ENCODE results near the gene LOXHD1.

Gene LOXHD1

DNA sequence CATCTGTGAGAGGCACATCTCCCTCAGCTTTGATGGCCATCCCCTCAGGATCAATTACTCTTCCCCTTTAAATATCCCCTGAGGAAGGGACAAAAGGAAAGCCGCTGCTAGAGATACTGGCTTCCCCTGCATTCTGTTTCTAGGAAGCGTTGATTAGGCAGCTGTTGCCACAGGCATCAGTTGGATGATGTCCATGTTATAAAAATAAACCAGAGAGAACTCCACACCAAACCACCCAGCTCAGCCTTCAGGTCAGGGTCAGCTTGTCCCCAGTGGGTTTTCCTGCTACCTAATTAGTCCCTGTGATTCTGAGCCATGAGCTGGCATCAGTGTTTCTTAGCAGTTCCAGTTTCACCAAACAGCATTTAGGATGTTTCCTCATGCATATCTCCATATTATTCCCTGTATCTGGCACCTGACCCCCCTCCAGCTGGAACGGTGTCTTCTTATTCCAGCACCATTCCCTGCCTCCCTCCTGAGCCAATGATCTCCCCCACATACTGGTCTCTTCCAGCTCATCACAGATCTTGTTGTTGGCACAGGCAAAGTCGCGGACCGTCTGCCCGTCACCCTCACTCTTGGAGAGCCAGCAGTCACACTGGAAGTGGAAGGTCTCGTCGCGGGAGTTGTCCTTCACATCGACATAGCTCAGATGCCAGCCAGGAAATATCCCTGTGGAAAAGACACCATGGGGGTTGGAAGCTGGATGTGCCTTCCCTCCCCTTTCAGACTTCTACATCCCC lies 168.4 kb downstream of the LOXHD1 start:
- H4K12ac ChIP-seq (ENCODE audit: low read depth, low read length): no peak overlapping the region
- H3K79me1 ChIP-seq (ENCODE audit: low read length): no peaks in the 10 kb centered on the region
- no peaks in the 10 kb centered on the region for H3K27me3 ChIP-seq (ENCODE audit: insufficient read depth, low read length)
- H3K4me1 ChIP-seq (ENCODE audit: control insufficient read depth in 1 of 2, insufficient read depth in 2 of 2, low read length in 2 of 2): no peaks in the 10 kb centered on the region
- no peak overlapping the region for H4K91ac ChIP-seq (ENCODE audit: low read depth, low read length)
- H3K18ac ChIP-seq (ENCODE audit: low read length): no peak overlapping the region
- H3K4me2 ChIP-seq (ENCODE audit: low read length): no peak overlapping the region
- no peak overlapping the region for H2BK5ac ChIP-seq (ENCODE audit: low read depth, low read length, poor library complexity)
- no peak for DNase-seq
- H3K9me3 ChIP-seq (ENCODE audit: insufficient read depth, low read depth, low read length): no peaks in the 10 kb centered on the region
- no peak overlapping the region for H2AFZ ChIP-seq (ENCODE audit: insufficient read depth, low read length, poor library complexity)
- WGBS (ENCODE audit: extremely low coverage, insufficient coverage, insufficient read length): no CpG with 5 or more reads among the region's 11 CpGs
- no peak overlapping the region for H2BK12ac ChIP-seq (ENCODE audit: low read length)
- H3K9ac ChIP-seq (ENCODE audit: low read length): no peak overlapping the region
- no peak overlapping the region for H3K27ac ChIP-seq (ENCODE audit: low read depth, low read length)
- no peak overlapping the region for H3K4me3 ChIP-seq (ENCODE audit: low read depth, low read length)
- no peak overlapping the region for H3K4ac ChIP-seq (ENCODE audit: low read depth, low read length)
- H4K8ac ChIP-seq (ENCODE audit: low read depth, low read length): no peak overlapping the region
- H2BK120ac ChIP-seq (ENCODE audit: insufficient read depth, low read length, poor library complexity): no peak overlapping the region
- no peak overlapping the region for H3K23ac ChIP-seq (ENCODE audit: low read length)
- no peaks in the 10 kb centered on the region for H3K79me2 ChIP-seq (ENCODE audit: control insufficient read depth, insufficient read depth, low read length, poor library complexity)
- H3K14ac ChIP-seq (ENCODE audit: low read length): no peak overlapping the region
- no peak overlapping the region for H2AK5ac ChIP-seq (ENCODE audit: low read length)
- no peaks in the 10 kb centered on the region for H3K36me3 ChIP-seq (ENCODE audit: control insufficient read depth in 1 of 2, insufficient read depth in 2 of 2, low read length in 2 of 2)

GRCh38 chr18:46485675-46486194 lies 171.3 kb downstream of the LOXHD1 start:
- Histone ChIP-seq H3K27me3 (ENCODE audit: insufficient read depth, low read length) (no peaks in the 10 kb centered on the region), H3K14ac (ENCODE audit: low read length) (no peak overlapping the region), H2AFZ (ENCODE audit: insufficient read depth, low read length, poor library complexity) (no peak overlapping the region), H4K91ac (ENCODE audit: low read depth, low read length) (no peak overlapping the region), H3K79me2 (ENCODE audit: control insufficient read depth, insufficient read depth, low read length, poor library complexity) (no peaks in the 10 kb centered on the region), H2AK5ac (ENCODE audit: low read length) (no peak overlapping the region), H4K12ac (ENCODE audit: low read depth, low read length) (no peak overlapping the region), H3K23ac (ENCODE audit: low read length) (no peak overlapping the region), H4K8ac (ENCODE audit: low read depth, low read length) (no peak overlapping the region), H3K9me3 (ENCODE audit: insufficient read depth, low read depth, low read length) (peaks cover 3% of the 10 kb centered on the region), H3K18ac (ENCODE audit: low read length) (no peak overlapping the region), H3K79me1 (ENCODE audit: low read length) (no peaks in the 10 kb centered on the region), H3K4me1 (ENCODE audit: control insufficient read depth in 1 of 2, insufficient read depth in 2 of 2, low read length in 2 of 2) (no peaks in the 10 kb centered on the region), H2BK120ac (ENCODE audit: insufficient read depth, low read length, poor library complexity) (no peak overlapping the region), H3K4ac (ENCODE audit: low read depth, low read length) (no peak overlapping the region), H3K36me3 (ENCODE audit: control insufficient read depth in 1 of 2, insufficient read depth in 2 of 2, low read length in 2 of 2) (no peaks in the 10 kb centered on the region), H2BK5ac (ENCODE audit: low read depth, low read length, poor library complexity) (no peak overlapping the region), H3K9ac (ENCODE audit: low read length) (no peak overlapping the region), H3K4me2 (ENCODE audit: low read length) (no peak overlapping the region), H3K27ac (ENCODE audit: low read depth, low read length) (no peak overlapping the region), H2BK12ac (ENCODE audit: low read length) (no peak overlapping the region), H3K4me3 (ENCODE audit: low read depth, low read length) (no peak overlapping the region)
- no CpG with 5 or more reads among the region's 2 CpGs for WGBS (ENCODE audit: extremely low coverage, insufficient coverage, insufficient read length)
- no peak for DNase-seq

DNA sequence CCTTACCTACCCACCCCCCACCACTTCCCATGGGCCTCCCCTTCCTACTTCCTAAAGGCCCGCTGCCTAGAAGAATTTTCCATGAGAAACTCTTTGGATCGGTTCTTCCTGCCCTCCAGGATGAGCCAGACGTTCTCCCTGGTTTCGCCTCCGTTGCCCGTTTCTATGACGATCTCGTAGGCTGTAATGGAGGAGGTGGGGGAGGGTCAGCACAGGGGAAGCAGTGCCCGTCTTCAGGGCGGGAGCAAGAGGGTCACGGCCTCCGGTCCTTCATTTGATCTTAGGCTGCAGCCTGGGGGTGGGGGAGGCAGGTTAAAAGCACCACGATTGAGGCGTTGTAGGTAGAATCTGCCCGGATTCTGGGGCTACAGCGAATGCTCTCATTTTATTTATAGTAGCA lies 172.0 kb downstream of the LOXHD1 start:
- H3K4ac ChIP-seq (ENCODE audit: low read depth, low read length): no peak overlapping the region
- H2BK12ac ChIP-seq (ENCODE audit: low read length): no peak overlapping the region
- H2AFZ ChIP-seq (ENCODE audit: insufficient read depth, low read length, poor library complexity): no peak overlapping the region
- no peak overlapping the region for H4K8ac ChIP-seq (ENCODE audit: low read depth, low read length)
- no peak overlapping the region for H3K14ac ChIP-seq (ENCODE audit: low read length)
- no CpG with 5 or more reads among the region's 16 CpGs for WGBS (ENCODE audit: extremely low coverage, insufficient coverage, insufficient read length)
- no peak overlapping the region for H3K4me2 ChIP-seq (ENCODE audit: low read length)
- no peak for DNase-seq
- H3K18ac ChIP-seq (ENCODE audit: low read length): no peak overlapping the region
- no peaks in the 10 kb centered on the region for H3K79me1 ChIP-seq (ENCODE audit: low read length)
- no peak overlapping the region for H4K12ac ChIP-seq (ENCODE audit: low read depth, low read length)
- no peak overlapping the region for H2BK5ac ChIP-seq (ENCODE audit: low read depth, low read length, poor library complexity)
- no peaks in the 10 kb centered on the region for H3K36me3 ChIP-seq (ENCODE audit: control insufficient read depth in 1 of 2, insufficient read depth in 2 of 2, low read length in 2 of 2)
- H2BK120ac ChIP-seq (ENCODE audit: insufficient read depth, low read length, poor library complexity): no peak overlapping the region
- no peaks in the 10 kb centered on the region for H3K4me1 ChIP-seq (ENCODE audit: control insufficient read depth in 1 of 2, insufficient read depth in 2 of 2, low read length in 2 of 2)
- no peak overlapping the region for H3K27ac ChIP-seq (ENCODE audit: low read depth, low read length)
- no peak overlapping the region for H3K4me3 ChIP-seq (ENCODE audit: low read depth, low read length)
- no peaks in the 10 kb centered on the region for H3K79me2 ChIP-seq (ENCODE audit: control insufficient read depth, insufficient read depth, low read length, poor library complexity)
- H4K91ac ChIP-seq (ENCODE audit: low read depth, low read length): no peak overlapping the region
- no peak overlapping the region for H3K23ac ChIP-seq (ENCODE audit: low read length)
- no peak overlapping the region for H2AK5ac ChIP-seq (ENCODE audit: low read length)
- peaks cover 3% of the 10 kb centered on the region for H3K9me3 ChIP-seq (ENCODE audit: insufficient read depth, low read depth, low read length)
- no peaks in the 10 kb centered on the region for H3K27me3 ChIP-seq (ENCODE audit: insufficient read depth, low read length)
- no peak overlapping the region for H3K9ac ChIP-seq (ENCODE audit: low read length)

DNA sequence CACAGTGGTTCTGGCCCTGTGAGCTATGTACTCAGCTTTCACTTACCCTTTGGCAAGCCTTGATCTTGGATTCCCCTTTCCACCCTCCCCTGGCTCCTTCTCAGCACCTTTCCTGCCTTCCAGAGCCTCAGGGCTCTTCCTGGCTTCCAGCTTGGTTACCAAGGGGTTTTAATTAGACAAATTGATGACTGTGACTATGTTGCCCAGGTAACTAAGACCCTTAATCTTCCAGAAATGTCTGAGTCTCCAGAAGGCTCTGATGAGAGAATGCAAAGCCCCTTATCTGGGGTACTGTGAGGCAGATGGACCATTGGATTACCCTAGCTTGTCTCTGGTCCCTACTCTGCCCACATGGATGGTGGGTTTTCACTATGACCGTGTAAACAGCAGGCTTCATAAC lies 174.2 kb downstream of the LOXHD1 start:
- Histone ChIP-seq H4K12ac (ENCODE audit: low read depth, low read length) (no peak overlapping the region), H3K9ac (ENCODE audit: low read length) (no peak overlapping the region), H2BK5ac (ENCODE audit: low read depth, low read length, poor library complexity) (no peak overlapping the region), H3K4me3 (ENCODE audit: low read depth, low read length) (no peak overlapping the region), H3K4me1 (ENCODE audit: control insufficient read depth in 1 of 2, insufficient read depth in 2 of 2, low read length in 2 of 2) (no peaks in the 10 kb centered on the region), H3K4me2 (ENCODE audit: low read length) (no peak overlapping the region), H4K8ac (ENCODE audit: low read depth, low read length) (no peak overlapping the region), H3K79me2 (ENCODE audit: control insufficient read depth, insufficient read depth, low read length, poor library complexity) (no peaks in the 10 kb centered on the region), H2BK120ac (ENCODE audit: insufficient read depth, low read length, poor library complexity) (no peak overlapping the region), H3K18ac (ENCODE audit: low read length) (no peak overlapping the region), H4K91ac (ENCODE audit: low read depth, low read length) (no peak overlapping the region), H2AK5ac (ENCODE audit: low read length) (no peak overlapping the region), H3K14ac (ENCODE audit: low read length) (no peak overlapping the region), H3K79me1 (ENCODE audit: low read length) (no peaks in the 10 kb centered on the region), H3K36me3 (ENCODE audit: control insufficient read depth in 1 of 2, insufficient read depth in 2 of 2, low read length in 2 of 2) (no peaks in the 10 kb centered on the region), H3K9me3 (ENCODE audit: insufficient read depth, low read depth, low read length) (peaks cover 3% of the 10 kb centered on the region), H2AFZ (ENCODE audit: insufficient read depth, low read length, poor library complexity) (no peak overlapping the region), H2BK12ac (ENCODE audit: low read length) (no peak overlapping the region), H3K4ac (ENCODE audit: low read depth, low read length) (no peak overlapping the region), H3K23ac (ENCODE audit: low read length) (no peak overlapping the region), H3K27me3 (ENCODE audit: insufficient read depth, low read length) (no peaks in the 10 kb centered on the region), H3K27ac (ENCODE audit: low read depth, low read length) (no peak overlapping the region)
- WGBS (ENCODE audit: extremely low coverage, insufficient coverage, insufficient read length): no CpG with 5 or more reads among the region's 1 CpG
- no peak for DNase-seq

Data from trophoblast cell (in vitro differentiated cells and primary cell).